ENCODE measurements around the gene WLS. TPM values are rescaled to one million over a fixed set of nuclear protein-coding genes. Genes with fewer than 3 reads are reported as not detected.
"Not testable (repeated sequence)": the region's sequence is repeated elsewhere in the genome, so short reads cannot be mapped to it uniquely, and the experiment has no call there.

The WLS gene
- total RNA-seq (2014; rRNA removed; shearing (Covaris generic)): 18.6 and 26.7 TPM in 2 replicates

DNA sequence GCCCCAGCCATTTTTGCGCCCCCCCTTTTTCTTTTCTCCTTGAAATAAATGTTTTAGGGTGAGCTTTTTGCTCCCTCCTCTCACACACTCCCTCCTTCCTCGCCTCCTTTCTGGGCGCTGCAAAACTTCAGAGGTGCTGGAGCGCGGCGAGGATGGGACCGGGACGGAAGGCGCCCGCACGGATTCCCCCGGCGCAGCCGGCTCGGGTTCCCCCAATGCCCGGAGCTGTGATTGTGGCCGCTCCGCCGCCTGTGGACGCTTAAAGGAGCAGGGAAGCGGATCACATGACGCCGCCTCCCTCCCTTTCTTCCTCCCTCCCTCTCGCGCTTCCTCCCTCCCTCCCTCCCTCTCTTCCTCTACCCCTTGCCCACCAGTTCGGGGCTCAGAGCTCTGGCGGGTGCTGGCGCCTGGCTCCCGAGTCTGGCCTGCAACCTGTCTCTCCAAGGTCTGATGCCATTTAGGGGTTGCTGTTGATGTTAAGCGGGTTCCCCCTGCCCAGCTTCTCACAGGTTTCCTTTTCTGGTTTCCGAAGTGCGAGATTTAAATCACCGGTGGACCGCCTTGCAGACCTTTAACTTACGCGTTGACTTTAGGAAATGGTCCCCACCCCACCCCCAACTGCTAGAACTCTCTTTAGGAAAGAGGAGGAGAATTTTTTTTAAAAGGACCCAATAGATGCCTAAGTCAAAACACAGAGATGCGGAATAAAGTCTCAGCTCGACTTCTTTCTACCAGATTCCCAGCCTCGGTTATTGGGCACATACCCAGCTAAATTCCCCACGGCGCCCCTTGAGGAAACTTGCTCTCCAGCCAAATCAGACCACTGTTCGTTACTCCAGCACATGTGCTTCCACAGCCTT lies at the start of gene WLS:
Gene WLS (minus strand): TSS at position 235 of the 860 bp plus-strand sequence. CDS start 224 bp downstream, at position 11.
- peak; percentile 64 to 83 for DNase-seq (ENCODE audit: low read depth in 1 of 2, low spot score in 2 of 2)
- H3K4me1 ChIP-seq (replicated peaks): peaks cover 20% of the 10 kb centered on the region
- H3K9me3 ChIP-seq (replicated peaks): no peaks in the 10 kb centered on the region
- no peaks in the 10 kb centered on the region; the same call in 1 of the 2 replicates for H3K36me3 ChIP-seq
- peak within 1 kb of the TSS; percentile 24 for H3K27ac ChIP-seq
- H3K4me3 ChIP-seq: peak within 1 kb of the TSS; percentile 56
- no peaks in the 10 kb centered on the region; the same call in 1 of the 2 replicates for H3K27me3 ChIP-seq (replicated peaks)

DNA sequence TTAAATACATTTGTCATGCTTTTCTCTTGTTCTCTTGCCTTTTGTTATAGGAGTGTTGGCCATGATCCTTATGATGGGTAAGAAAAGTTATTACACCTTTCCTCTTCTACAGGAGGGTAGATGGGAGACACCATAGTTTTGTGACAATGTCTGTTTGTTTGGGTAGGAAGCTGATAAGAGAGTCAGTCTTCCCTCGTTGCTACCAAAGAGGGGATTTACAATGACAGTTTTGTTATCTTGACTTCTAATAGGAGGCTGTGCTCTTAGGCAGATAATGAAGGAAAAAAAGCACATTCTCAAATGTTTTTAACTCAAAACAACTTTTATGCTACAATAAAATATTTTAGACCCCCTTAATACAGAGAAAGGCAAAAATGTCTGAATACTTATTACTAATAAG lies 48.0 kb upstream of the WLS start:
- DNase-seq (ENCODE audit: low read depth in 1 of 2, low spot score in 2 of 2): no peak
- Histone ChIP-seq H3K9me3 (replicated peaks) (no peaks in the 10 kb centered on the region), H3K27ac (no peak overlapping the region), H3K4me3 (no peak overlapping the region), H3K36me3 (no peaks in the 10 kb centered on the region), H3K27me3 (replicated peaks) (no peaks in the 10 kb centered on the region), H3K4me1 (replicated peaks) (no peaks in the 10 kb centered on the region)

DNA sequence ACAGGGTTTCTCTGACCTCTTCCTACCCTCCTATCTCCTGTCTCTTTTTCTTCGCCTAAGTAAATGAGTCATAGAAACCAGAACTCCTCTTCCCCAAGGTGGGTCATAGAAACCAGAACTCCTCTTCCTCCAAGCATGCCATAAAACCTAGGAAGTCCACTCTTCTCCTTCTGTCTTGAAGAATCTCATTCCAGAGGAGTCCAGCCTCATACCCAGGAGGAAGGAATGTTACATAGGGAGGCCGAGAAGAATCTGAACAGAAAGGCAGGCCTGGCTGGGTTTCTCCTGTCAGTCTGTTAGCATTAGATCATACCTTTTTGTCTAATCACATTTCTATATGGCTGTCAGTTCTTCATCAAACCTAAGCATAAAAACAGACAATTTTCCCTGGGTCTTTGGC lies 47.5 kb upstream of the WLS start:
- H3K4me3 ChIP-seq: no peak overlapping the region
- no peak for DNase-seq (ENCODE audit: low read depth in 1 of 2, low spot score in 2 of 2)
- no peaks in the 10 kb centered on the region for H3K4me1 ChIP-seq (replicated peaks)
- no peaks in the 10 kb centered on the region for H3K36me3 ChIP-seq
- H3K9me3 ChIP-seq (replicated peaks): no peaks in the 10 kb centered on the region
- no peak overlapping the region for H3K27ac ChIP-seq
- no peaks in the 10 kb centered on the region for H3K27me3 ChIP-seq (replicated peaks)

DNA sequence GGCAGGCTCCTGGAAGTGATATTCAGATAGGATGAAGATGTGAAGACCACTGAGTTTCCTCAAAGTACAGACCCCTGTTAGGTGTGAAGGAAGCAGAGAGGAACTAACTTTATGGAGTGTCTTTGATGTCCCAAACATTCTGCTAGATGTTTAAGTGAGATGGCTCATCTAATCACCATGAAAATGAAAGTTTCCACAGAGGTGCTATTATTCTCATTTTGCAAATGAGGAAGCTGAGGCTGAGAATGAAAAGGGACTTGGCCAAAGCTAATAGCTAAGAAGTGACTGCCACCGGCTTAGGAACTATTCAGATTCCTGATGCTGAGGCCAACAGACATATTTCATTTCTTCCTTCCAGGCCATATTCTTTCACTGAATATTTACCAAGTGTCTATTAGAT lies 45.9 kb upstream of the WLS start:
- Histone ChIP-seq H3K36me3 (no peaks in the 10 kb centered on the region), H3K27me3 (replicated peaks) (no peaks in the 10 kb centered on the region; the same call in 1 of the 2 replicates), H3K9me3 (replicated peaks) (no peaks in the 10 kb centered on the region), H3K4me1 (replicated peaks) (no peaks in the 10 kb centered on the region), H3K4me3 (no peak overlapping the region), H3K27ac (no peak overlapping the region)
- no peak for DNase-seq (ENCODE audit: low read depth in 1 of 2, low spot score in 2 of 2)

DNA sequence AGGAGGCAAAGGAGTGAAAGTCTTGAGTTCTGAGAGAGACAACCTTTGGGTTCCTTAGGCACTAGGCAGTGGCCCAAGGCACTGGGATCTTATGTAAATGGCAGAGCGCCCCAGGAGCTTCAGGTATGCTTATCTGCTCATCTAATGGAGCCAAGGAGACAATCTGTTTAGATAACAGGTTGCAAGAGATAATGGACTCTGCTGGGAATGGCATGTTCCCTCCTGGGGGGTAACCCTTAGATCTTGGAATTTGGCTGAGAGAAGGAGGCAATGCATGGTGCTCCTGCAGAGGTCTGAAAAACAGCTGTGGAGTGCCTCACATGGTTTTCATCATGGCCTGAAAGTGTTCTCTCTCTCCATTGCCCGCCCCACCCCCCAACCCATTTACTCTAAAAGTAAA lies 44.1 kb upstream of the WLS start:
- H3K9me3 ChIP-seq (replicated peaks): no peaks in the 10 kb centered on the region
- H3K36me3 ChIP-seq: no peaks in the 10 kb centered on the region
- H3K4me3 ChIP-seq: no peak overlapping the region
- H3K27me3 ChIP-seq (replicated peaks): no peaks in the 10 kb centered on the region; the same call in 1 of the 2 replicates
- no peaks in the 10 kb centered on the region for H3K4me1 ChIP-seq (replicated peaks)
- DNase-seq (ENCODE audit: low read depth in 1 of 2, low spot score in 2 of 2): no peak
- H3K27ac ChIP-seq: no peak overlapping the region

DNA sequence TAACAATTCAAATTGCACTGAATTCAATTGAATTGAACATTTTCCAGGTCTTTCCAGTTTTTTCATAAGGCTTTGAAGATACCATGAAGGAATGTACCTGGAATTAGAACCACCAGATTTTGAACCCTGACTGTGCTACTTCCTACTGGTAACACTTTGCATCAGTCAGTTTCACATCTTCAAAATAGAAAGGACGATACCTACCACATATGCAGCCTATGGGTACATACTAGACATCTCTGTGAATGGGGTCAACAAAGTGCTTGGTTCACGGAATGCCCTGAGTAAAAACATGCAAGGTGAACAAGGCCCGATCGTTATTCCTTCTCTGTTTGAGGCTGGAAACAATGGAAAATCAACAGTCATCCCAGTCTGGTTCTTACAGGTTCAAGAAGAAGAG lies 41.2 kb upstream of the WLS start:
- Histone ChIP-seq H3K4me1 (replicated peaks) (peaks cover 13% of the 10 kb centered on the region), H3K36me3 (no peaks in the 10 kb centered on the region), H3K27ac (no peak overlapping the region), H3K27me3 (replicated peaks) (no peaks in the 10 kb centered on the region; the same call in 1 of the 2 replicates), H3K4me3 (no peak overlapping the region), H3K9me3 (replicated peaks) (no peaks in the 10 kb centered on the region)
- DNase-seq (ENCODE audit: low read depth in 1 of 2, low spot score in 2 of 2): no peak

DNA sequence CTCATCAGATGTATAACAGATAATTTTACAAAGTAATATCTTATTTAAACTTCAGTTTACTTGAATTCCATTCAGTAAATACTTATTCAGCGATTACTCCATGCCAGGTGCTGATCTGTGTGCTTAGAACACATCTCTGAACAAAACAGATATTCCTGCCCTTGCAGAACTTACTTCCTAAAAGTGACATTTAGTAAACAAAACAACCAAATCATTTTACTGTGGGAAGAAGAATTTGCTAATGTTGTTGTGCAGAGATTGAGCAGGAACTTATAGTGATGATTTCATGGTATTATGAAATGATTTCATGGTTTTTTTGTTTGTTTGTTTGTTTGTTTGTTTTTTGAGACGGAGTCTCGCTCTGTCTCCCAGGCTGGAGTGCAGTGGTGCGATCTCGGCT lies 39.3 kb upstream of the WLS start:
- no peak overlapping the region for H3K27ac ChIP-seq
- peaks cover 13% of the 10 kb centered on the region for H3K4me1 ChIP-seq (replicated peaks)
- DNase-seq (ENCODE audit: low read depth in 1 of 2, low spot score in 2 of 2): no peak
- no peaks in the 10 kb centered on the region; the same call in 1 of the 2 replicates for H3K27me3 ChIP-seq (replicated peaks)
- H3K4me3 ChIP-seq: no peak overlapping the region
- no peaks in the 10 kb centered on the region for H3K36me3 ChIP-seq
- H3K9me3 ChIP-seq (replicated peaks): no peaks in the 10 kb centered on the region

DNA sequence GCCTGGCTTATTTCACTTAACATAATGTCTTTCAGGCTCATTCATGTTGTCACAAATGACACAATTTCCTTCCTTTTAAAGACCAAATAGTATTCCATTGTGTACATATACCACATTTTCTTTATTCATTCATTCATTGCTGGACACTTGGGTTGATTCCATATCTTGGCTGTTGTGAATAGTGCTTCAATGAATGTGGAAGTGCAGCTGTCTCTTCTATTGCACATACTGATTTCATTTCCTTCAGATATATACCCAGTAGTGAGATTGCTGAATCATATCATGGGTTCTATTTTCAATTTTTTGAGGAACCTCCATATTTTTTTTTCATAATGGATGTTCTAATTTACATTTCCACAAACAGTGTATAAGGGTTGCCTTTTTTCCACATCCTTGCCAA lies 38.6 kb upstream of the WLS start:
- DNase-seq (ENCODE audit: low read depth in 1 of 2, low spot score in 2 of 2): no peak
- H3K27me3 ChIP-seq (replicated peaks): no peaks in the 10 kb centered on the region; the same call in 1 of the 2 replicates
- no peaks in the 10 kb centered on the region for H3K36me3 ChIP-seq
- peaks cover 13% of the 10 kb centered on the region for H3K4me1 ChIP-seq (replicated peaks)
- H3K9me3 ChIP-seq (replicated peaks): no peaks in the 10 kb centered on the region
- no peak overlapping the region for H3K27ac ChIP-seq
- no peak overlapping the region for H3K4me3 ChIP-seq

DNA sequence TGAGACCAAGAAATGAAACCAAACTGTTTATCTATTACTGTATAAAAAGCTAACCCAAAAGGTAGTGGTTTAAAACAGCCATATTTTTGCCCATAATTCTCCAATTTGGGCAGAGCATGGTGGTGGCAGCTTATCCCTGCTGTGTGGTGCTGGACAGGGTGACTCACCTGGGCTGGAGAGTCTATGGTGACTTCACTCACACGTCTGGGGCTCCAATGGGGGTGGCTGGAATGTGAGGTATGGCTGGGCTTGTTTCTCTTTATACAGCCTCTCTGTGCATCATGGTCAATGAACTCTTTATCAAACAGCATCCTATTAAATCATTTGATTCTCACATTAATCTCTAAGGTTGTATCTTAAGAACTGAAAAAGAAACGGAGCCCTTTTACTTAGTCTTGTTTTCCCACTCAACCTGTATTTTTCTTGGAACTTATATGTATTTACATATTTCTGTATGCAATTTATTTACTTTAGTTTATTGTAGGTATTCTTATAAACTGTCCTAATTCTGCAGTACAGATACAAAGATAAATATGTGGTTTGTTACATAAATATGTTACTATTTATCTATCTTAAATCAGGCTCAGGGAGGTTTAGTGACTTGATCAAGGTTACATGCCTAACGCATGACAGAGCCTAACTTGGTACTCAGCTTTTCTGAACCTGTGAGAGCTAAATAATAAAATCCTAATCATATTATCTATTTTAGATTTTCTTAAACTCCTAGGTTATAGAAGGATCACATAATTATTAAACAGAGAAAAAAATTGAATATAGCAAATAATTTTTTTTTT lies 37.5 kb upstream of the WLS start:
- peak; percentile 48 to 72 for DNase-seq (ENCODE audit: low read depth in 1 of 2, low spot score in 2 of 2)
- H3K9me3 ChIP-seq (replicated peaks): no peaks in the 10 kb centered on the region
- no peak overlapping the region for H3K27ac ChIP-seq
- H3K4me3 ChIP-seq: no peak overlapping the region
- no peaks in the 10 kb centered on the region for H3K36me3 ChIP-seq
- no peaks in the 10 kb centered on the region; the same call in 1 of the 2 replicates for H3K27me3 ChIP-seq (replicated peaks)
- peaks cover 13% of the 10 kb centered on the region for H3K4me1 ChIP-seq (replicated peaks)

DNA sequence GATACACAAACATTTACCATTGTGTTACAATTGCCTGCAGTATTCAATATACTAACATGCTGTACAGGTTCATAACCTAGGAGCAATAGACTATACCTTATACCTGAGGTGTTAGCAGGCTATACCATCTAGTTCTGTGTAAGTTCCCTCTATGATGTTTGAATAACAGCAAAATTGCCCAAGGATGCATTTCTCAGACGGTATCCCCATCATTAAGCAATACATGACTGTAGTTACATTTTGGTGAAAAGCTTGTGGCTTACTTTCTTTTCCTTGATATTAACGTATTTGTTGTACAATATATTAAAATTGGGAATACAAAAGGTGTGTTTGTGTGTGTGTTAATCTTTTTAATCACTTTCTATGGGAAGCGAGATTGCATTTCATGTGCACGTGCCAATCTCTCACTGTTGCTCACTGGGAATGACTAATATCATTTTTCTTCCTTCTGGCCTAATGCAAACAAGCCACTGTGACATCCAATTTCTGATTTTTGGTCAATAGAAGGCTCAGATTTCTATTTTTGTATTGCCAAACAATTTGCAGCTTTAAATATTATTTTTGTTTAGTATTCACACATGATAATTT lies 36.7 kb upstream of the WLS start:
- no peaks in the 10 kb centered on the region for H3K9me3 ChIP-seq (replicated peaks)
- DNase-seq (ENCODE audit: low read depth in 1 of 2, low spot score in 2 of 2): no peak
- no peak overlapping the region for H3K27ac ChIP-seq
- peaks cover 13% of the 10 kb centered on the region for H3K4me1 ChIP-seq (replicated peaks)
- H3K36me3 ChIP-seq: no peaks in the 10 kb centered on the region
- no peak overlapping the region for H3K4me3 ChIP-seq
- H3K27me3 ChIP-seq (replicated peaks): no peaks in the 10 kb centered on the region

DNA sequence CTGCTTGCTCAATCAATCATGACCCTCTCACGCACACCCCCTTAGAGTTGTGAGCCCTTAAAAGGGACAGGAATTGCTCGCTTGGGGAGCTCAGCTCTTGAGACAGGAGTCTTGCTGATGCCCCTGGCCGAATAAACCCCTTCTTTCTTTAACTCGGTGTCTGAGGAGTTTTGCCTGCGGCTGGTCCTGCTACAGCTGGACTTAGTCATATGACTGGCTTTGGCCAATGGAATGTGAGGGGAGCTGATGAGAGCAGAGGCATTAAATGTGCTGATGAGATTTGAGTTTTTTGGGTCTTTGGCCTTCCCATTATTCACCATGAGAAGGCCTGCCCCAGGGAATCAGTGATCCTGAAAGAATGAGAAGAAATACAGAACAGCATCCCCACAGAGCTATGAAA lies 24.5 kb upstream of the WLS start:
- not testable (repeated sequence) for H3K36me3 ChIP-seq; H3K4me3 ChIP-seq; H3K4me1 ChIP-seq (replicated peaks); DNase-seq (ENCODE audit: low read depth in 1 of 2, low spot score in 2 of 2); H3K9me3 ChIP-seq (replicated peaks); H3K27ac ChIP-seq; H3K27me3 ChIP-seq (replicated peaks)

DNA sequence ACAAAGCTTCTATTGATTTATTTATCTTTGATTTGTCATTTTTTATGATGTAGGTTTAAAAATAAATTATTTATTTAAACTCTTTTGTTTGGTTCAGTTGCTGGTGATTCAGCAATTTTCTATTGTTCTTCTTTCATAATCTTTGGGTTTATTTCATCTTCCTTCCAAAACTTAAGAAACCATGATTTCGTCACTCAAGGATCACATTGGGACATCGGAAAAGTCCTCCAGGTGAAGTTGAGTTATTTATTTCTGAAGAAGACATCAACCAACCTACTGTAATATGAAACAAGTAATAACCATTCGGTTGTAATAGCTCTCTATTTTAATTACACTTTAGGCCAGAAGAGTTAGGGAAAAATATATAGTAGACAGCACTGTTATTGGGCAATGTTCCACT lies 23.0 kb upstream of the WLS start:
- no peaks in the 10 kb centered on the region for H3K27me3 ChIP-seq (replicated peaks)
- no peak overlapping the region for H3K27ac ChIP-seq
- H3K36me3 ChIP-seq: no peaks in the 10 kb centered on the region
- DNase-seq (ENCODE audit: low read depth in 1 of 2, low spot score in 2 of 2): no peak
- H3K4me3 ChIP-seq: no peak overlapping the region
- 0 out of 2 replicates have a peak, but pooled peaks cover 5% of the 10 kb centered on the region for H3K4me1 ChIP-seq (replicated peaks)
- no peaks in the 10 kb centered on the region for H3K9me3 ChIP-seq (replicated peaks)

DNA sequence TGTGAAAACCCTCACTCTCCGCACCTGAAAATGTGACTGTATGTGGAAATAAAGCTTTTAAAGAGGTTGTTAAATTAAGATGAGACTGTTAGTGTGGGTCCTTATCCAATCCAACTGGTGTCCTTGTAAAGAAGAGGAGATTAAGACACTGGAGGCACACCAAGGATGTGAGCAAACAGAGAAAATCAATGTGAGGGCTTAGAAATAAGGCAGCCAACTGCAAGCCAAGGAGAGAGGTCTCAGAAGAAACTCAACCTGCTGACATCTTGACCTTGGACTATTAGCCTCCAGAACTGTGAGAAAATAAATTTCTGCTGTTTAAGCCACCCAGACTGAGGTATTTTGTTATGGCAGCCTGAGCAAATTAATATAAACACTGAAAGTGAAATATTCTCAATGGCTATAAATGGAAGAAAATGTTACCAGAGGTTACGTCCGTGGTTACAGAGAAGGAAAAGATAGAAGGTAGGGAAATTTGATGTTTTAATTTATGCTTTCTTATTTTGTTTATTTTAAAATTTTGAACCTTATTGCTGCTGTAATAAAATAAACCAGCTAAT lies 22.4 kb upstream of the WLS start:
- H3K4me3 ChIP-seq: no peak overlapping the region
- H3K9me3 ChIP-seq (replicated peaks): no peaks in the 10 kb centered on the region
- DNase-seq (ENCODE audit: low read depth in 1 of 2, low spot score in 2 of 2): peak in 1 of 2 experiments; percentile 3
- no peak overlapping the region for H3K27ac ChIP-seq
- 0 out of 2 replicates have a peak, but pooled peaks cover 5% of the 10 kb centered on the region for H3K4me1 ChIP-seq (replicated peaks)
- H3K27me3 ChIP-seq (replicated peaks): no peaks in the 10 kb centered on the region
- H3K36me3 ChIP-seq: no peaks in the 10 kb centered on the region
